ENCODE data around the gene ANKRD28. TPM values are rescaled to one million over a fixed set of nuclear protein-coding genes. Genes with fewer than 3 reads are reported as not detected.
A peak's percentile ranks its signal among the peaks of the same experiment; 100 is the strongest.

Gene ANKRD28
- total and polyA plus RNA-seq, 9 of the 15 experiments (the other 6 are each of a cell fraction or from before 2014, with no cell fraction given) = 11.7 to 66.0 (median 36.7) TPM

- TF ChIP-seq AFF1 (IDR thresholded peaks at IDR 0.05; ENCODE audit: low read depth in 1 of 2, partially characterized antibody in 2 of 2) (peak; percentile 82 to 91), POLR2AphosphoS2 (IDR thresholded peaks at IDR 0.05; ENCODE audit: low read length) (no peak), ZNF589 (CRISPR knock-in tag; IDR thresholded peaks at IDR 0.05; ENCODE audit: low read depth) (0 out of 2 replicates have a peak, but pooled peaks have one; percentile 2), DPF2 (IDR thresholded peaks at IDR 0.05) (peak; percentile 76), NR2F6 (CRISPR knock-in tag; IDR thresholded peaks at IDR 0.05) (no peak), CREM (IDR thresholded peaks at IDR 0.05; ENCODE audit: low read depth) (no peak), HDAC1 (IDR thresholded peaks at IDR 0.05) (peak in 1 of 2 experiments; percentile 58; a peak in 2 of 4 replicates), ZNF609 (CRISPR knock-in tag; IDR thresholded peaks at IDR 0.05; ENCODE audit: borderline replicate concordance) (no peak), NFATC3 (IDR thresholded peaks at IDR 0.05) (0 out of 2 replicates have a peak, but pooled peaks have one; percentile 11), TGIF2 (CRISPR knock-in tag; IDR thresholded peaks at IDR 0.05) (no peak), ZNF384 (IDR thresholded peaks at IDR 0.05; ENCODE audit: low read depth, low read length) (peak; percentile 85), ARNT (IDR thresholded peaks at IDR 0.05) (0 out of 4 replicates have a peak, but pooled peaks of 1 of the 2 experiments have one; percentile 68), FOXA1 (IDR thresholded peaks at IDR 0.05; ENCODE audit: borderline replicate concordance) (no peak), IRF1 (CRISPR knock-in tag; IDR thresholded peaks at IDR 0.05; ENCODE audit: borderline replicate concordance) (no peak), ELF1 (tag; IDR thresholded peaks at IDR 0.05) (no peak), ID3 (CRISPR knock-in tag; IDR thresholded peaks at IDR 0.05) (no peak), ID3 (tag; IDR thresholded peaks at IDR 0.05) (0 out of 2 replicates have a peak, but pooled peaks have one; percentile 38), TCF15 (CRISPR knock-in tag; IDR thresholded peaks at IDR 0.05) (no peak)
These were observed at the start of gene ANKRD28 (continued) for GRCh38 chr3:15797642-15798303.

Data from K562 (cell line).